AG04449 (cell line): Measurements from ENCODE around the gene RAPGEF2.
"Not testable (repeated sequence)": the region's sequence is repeated elsewhere in the genome, so short reads cannot be mapped to it uniquely, and the experiment has no call there.

ENCODE experiments used
- CTCF ChIA-PET: fragments of 350-600 bp; formaldehyde crosslinking; extraction: SDS; loops from one replicate; lab custom pipeline; 2021; ENCODE audit warnings: antibody characterized with exemption; lab: Yijun Ruan, JAX
- POLR2A ChIA-PET: fragments of 400-600, 350-600 bp; formaldehyde crosslinking; extraction: SDS; loops from one replicate; lab custom pipeline; 2020; ENCODE audit warnings: antibody characterized with exemption, inconsistent platforms; lab: Yijun Ruan, JAX
- DNase-seq: peaks from one replicate; pipeline ENCODE4 v3.0.0-alpha.2; 2010; ENCODE audit warnings: low read depth, low spot score
- H3K4me3 ChIP-seq: 2 replicates; pipeline ENCODE4 v1.5.1; 2011; ENCODE audit warnings: low read depth, mild to moderate bottlenecking, control low read depth, low read length
- TF ChIP-seq, protein P1 (sequence below): IDR thresholded peaks from one replicate; pipeline ENCODE4 v1.5.1; 2011; ENCODE audit warnings: mild to moderate bottlenecking, moderate library complexity, low read length, control low read depth, inconsistent platforms; ENCODE audit not compliant: insufficient read depth; ENCODE audit errors: missing control alignments

The RAPGEF2 gene

DNA sequence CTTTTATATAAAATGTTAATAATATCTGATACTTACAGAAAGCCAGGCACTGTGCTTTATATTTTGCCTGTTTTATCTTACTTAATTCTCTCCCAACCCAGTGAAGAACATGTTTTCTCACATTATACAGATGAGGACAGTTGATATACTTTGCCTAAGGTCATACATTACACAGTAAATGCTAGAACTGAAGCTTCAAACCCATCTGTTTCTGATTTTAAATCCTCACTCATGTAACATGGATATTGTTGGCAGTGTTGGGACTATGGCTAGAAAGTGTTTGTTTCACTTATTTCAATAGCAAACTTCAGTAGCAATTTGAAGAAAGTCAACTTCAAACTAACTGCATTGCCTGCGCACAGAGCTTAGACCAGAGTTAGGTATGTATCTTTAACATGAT lies 57.4 kb downstream of the RAPGEF2 start:
- ChIA-PET CTCF (interaction anchor here (1.1 to 1.2 kb wide), 3 partner anchors 12 to 430 kb away, joined by 3 to 5 read pairs (median 5); no protein-coding TSS in a partner anchor), POLR2A (no interaction called here)
- DNase-seq: no peak
- TF ChIP-seq, protein P1, sequence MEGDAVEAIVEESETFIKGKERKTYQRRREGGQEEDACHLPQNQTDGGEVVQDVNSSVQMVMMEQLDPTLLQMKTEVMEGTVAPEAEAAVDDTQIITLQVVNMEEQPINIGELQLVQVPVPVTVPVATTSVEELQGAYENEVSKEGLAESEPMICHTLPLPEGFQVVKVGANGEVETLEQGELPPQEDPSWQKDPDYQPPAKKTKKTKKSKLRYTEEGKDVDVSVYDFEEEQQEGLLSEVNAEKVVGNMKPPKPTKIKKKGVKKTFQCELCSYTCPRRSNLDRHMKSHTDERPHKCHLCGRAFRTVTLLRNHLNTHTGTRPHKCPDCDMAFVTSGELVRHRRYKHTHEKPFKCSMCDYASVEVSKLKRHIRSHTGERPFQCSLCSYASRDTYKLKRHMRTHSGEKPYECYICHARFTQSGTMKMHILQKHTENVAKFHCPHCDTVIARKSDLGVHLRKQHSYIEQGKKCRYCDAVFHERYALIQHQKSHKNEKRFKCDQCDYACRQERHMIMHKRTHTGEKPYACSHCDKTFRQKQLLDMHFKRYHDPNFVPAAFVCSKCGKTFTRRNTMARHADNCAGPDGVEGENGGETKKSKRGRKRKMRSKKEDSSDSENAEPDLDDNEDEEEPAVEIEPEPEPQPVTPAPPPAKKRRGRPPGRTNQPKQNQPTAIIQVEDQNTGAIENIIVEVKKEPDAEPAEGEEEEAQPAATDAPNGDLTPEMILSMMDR: no peak
- H3K4me3 ChIP-seq: no peak overlapping the region

DNA sequence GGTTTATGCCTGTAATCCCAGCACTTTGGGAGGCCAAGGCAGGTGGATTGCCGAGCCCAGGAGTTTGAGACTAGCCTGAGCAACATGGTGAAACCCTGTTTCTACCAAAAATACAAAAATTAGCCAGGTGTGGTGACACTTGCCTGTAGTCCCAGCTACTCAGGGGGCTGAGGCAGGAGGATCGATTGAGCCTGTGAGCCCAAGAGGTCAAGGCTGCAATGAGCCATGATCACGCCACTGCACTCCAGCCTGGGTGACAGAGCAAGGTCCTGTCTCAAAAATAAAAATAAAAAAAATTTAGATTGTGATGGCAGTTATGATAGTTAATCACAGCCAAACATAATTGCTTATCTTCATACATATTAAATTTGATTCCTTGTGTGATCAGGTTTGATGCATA lies 58.6 kb downstream of the RAPGEF2 start:
- CTCF ChIA-PET: interaction anchor here (1.1 to 1.6 kb wide), 3 partner anchors 42 to 303 kb away, joined by 4 to 5 read pairs (median 4); no protein-coding TSS in a partner anchor
- H3K4me3 ChIP-seq, POLR2A ChIA-PET, DNase-seq: not testable (repeated sequence)

DNA sequence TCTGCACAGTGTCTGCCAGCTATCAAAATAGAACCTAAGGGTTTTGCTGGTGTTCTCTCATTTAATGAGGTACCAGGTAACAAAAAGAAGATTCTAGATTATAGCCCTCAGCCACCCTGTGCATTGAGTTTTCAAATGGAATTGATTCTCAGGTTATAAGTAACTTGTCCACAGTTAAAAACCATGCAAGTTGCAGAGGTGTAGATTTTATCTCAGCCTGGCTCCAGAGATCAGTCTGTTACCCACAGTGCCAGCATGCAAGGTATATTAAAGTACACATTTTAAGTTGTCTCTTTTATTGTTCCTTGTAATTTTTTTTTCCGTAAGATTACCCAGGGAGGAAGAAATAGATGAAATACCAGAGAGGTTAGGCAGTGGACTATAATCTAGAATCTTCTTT lies 59.7 kb downstream of the RAPGEF2 start:
- ChIA-PET POLR2A (no interaction called here), CTCF (interaction anchor here (1.0 to 1.4 kb wide), 3 partner anchors 17 to 304 kb away, joined by 3 to 5 read pairs (median 4); no protein-coding TSS in a partner anchor)
- TF ChIP-seq, protein P1: no peak
- no peak overlapping the region for H3K4me3 ChIP-seq
- DNase-seq: no peak

DNA sequence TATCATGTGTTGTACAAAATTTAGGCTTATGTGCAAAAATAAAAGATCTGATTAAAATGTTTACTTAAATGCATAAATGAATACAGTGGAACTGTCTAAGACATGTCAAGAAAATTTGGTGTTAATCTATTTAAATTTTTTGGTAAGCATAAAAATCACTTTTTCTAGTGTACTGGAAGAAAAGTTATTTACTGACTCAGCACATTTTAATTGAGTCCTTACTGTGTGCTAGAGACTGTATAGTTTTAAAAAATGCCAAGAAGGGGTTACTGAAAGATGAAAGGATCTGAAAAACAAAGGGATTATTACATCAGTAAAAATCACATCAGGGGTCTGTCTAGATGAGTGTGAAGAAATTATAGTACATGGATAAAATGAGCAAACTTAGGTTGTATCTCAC lies 60.6 kb downstream of the RAPGEF2 start:
- no peak for DNase-seq
- no peak overlapping the region for H3K4me3 ChIP-seq
- TF ChIP-seq, protein P1: no peak
- ChIA-PET CTCF (interaction anchor here (1.0 kb wide), 1 partner anchor 18 kb away, joined by 3 read pairs; no protein-coding TSS in a partner anchor), POLR2A (no interaction called here)

DNA sequence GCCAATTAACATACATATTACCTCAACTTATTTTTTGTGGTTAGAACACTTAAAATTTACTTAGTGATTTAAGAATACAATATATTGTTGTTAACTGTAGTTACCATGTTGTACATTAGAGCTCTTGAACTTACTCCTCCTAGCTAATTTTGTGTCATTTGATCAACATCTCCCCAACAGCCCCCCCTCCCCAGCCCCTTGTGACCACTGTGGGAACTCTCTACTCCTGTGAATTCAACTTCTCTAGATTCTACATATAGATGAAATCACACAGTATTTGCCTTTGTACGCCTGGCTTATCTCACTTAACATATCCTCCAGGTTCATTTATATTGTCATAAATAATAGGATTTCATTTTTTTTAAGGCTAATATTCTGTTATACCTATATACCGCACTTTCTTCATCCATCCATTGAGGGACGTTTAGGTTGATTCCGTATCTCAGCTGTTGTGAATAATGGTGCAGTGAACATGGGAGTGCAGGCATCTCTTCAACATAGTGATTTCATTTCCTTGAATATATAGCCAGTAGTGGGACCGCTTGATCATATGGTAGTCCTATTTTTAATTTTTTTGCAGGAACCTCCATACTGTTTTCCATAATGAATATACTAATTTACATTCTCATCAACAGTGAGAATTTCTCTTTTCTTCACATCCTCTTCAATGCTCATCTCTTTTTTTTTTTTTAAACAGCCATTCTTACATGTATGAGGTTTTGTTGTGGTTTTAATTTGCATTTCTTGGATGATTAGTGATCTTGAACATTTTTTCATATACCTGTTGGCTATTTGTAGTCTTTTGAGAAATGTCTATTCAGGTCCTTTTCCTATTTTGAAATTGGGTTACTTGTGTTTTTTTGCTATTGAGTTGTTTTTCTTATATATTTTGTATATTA lies 66.8 kb downstream of the RAPGEF2 start:
- H3K4me3 ChIP-seq: no peak overlapping the region
- TF ChIP-seq, protein P1: no peak
- ChIA-PET CTCF (no interaction called here), POLR2A (no interaction called here)
- no peak for DNase-seq

DNA sequence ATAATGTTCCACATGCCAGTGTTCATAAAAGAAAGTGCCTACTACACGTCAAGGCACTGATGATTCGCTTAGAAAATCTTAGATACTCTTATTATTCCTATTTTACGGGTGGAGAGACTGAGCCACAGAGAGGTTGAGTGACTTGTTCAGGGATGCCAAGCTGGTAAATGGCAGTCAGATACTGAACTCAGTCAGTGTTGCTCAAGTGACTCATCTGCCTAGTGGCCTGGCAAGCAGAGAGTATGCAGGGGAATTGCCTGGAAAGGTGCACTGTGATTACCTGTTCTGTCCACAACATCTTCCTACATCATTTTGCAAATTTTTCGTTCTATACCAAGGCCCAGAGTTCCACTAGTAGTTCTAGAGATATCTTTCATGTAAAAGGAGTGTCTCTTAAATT lies 68.4 kb downstream of the RAPGEF2 start:
- H3K4me3 ChIP-seq: no peak overlapping the region
- ChIA-PET CTCF (interaction anchor here (1.6 to 3.6 kb wide), 3 partner anchors 11 to 320 kb away, joined by 4 to 23 read pairs (median 5); no protein-coding TSS in a partner anchor), POLR2A (no interaction called here)
- DNase-seq: no peak
- TF ChIP-seq, protein P1: no peak
